ES-I3 (cell line): ENCODE data around the gene ITPR1.

Experiments used
- H3K36me3 ChIP-seq: 2 replicates; pipeline ENCODE4 v1.6.1; 2013; ENCODE audit warnings: mild to moderate bottlenecking, low read length, control low read depth, moderate library complexity; ENCODE audit not compliant: insufficient read depth
- H3K4me1 ChIP-seq: 2 replicates; pipeline ENCODE4 v1.6.1; 2013; ENCODE audit warnings: mild to moderate bottlenecking, control low read depth, low read length; ENCODE audit not compliant: insufficient read depth
- H3K9ac ChIP-seq: 2 replicates; pipeline ENCODE4 v1.6.1; 2013; ENCODE audit warnings: low read depth, mild to moderate bottlenecking, low read length, moderate library complexity
- H3K9me3 ChIP-seq: 2 replicates; pipeline ENCODE4 v1.6.1; 2013; ENCODE audit warnings: mild to moderate bottlenecking, low read length, moderate library complexity; ENCODE audit not compliant: control insufficient read depth, insufficient read depth

The ITPR1 gene

GRCh38 chr3:4645468-4645867 is 152.3 kb downstream of the ITPR1 start:
- Histone ChIP-seq H3K4me1 (no peaks in the 10 kb centered on the region), H3K9me3 (no peaks in the 10 kb centered on the region), H3K36me3 (no peaks in the 10 kb centered on the region), H3K9ac (no peak overlapping the region)

GRCh38 chr3:4647411-4647810 is 154.3 kb downstream of the ITPR1 start:
- H3K36me3 ChIP-seq: no peaks in the 10 kb centered on the region
- no peak overlapping the region for H3K9ac ChIP-seq
- H3K4me1 ChIP-seq: no peaks in the 10 kb centered on the region
- H3K9me3 ChIP-seq: no peaks in the 10 kb centered on the region

- no peaks in the 10 kb centered on the region for H3K36me3 ChIP-seq
- H3K9me3 ChIP-seq: no peaks in the 10 kb centered on the region
- H3K9ac ChIP-seq: no peak overlapping the region
- peaks cover 3% of the 10 kb centered on the region for H3K4me1 ChIP-seq
Measured at GRCh38 chr3:4655145-4656045, 162.2 kb downstream of the ITPR1 start.

GRCh38 chr3:4656059-4656458 is 162.9 kb downstream of the ITPR1 start:
- Histone ChIP-seq H3K9ac (no peak overlapping the region), H3K4me1 (peaks cover 3% of the 10 kb centered on the region), H3K9me3 (no peaks in the 10 kb centered on the region), H3K36me3 (no peaks in the 10 kb centered on the region)

- H3K9me3 ChIP-seq: no peaks in the 10 kb centered on the region
- peaks cover 3% of the 10 kb centered on the region for H3K4me1 ChIP-seq
- H3K36me3 ChIP-seq: no peaks in the 10 kb centered on the region
- H3K9ac ChIP-seq: no peak overlapping the region
Measured at GRCh38 chr3:4656626-4657328, 163.6 kb downstream of the ITPR1 start.

- H3K4me1 ChIP-seq: peaks cover 3% of the 10 kb centered on the region
- no peaks in the 10 kb centered on the region; the same call in 1 of the 2 replicates for H3K36me3 ChIP-seq
- no peak overlapping the region for H3K9ac ChIP-seq
- no peaks in the 10 kb centered on the region for H3K9me3 ChIP-seq
Measured at GRCh38 chr3:4660936-4661335, 167.8 kb downstream of the ITPR1 start.

GRCh38 chr3:4664412-4664811 is 171.3 kb downstream of the ITPR1 start:
- Histone ChIP-seq H3K9me3 (no peaks in the 10 kb centered on the region), H3K36me3 (no peaks in the 10 kb centered on the region; the same call in 1 of the 2 replicates), H3K4me1 (no peaks in the 10 kb centered on the region), H3K9ac (no peak overlapping the region)

GRCh38 chr3:4665197-4665596 is 172.0 kb downstream of the ITPR1 start:
- H3K9me3 ChIP-seq: no peaks in the 10 kb centered on the region
- no peaks in the 10 kb centered on the region for H3K4me1 ChIP-seq
- no peaks in the 10 kb centered on the region; the same call in 1 of the 2 replicates for H3K36me3 ChIP-seq
- H3K9ac ChIP-seq: no peak overlapping the region

GRCh38 chr3:4666071-4666470 is 172.9 kb downstream of the ITPR1 start:
- Histone ChIP-seq H3K36me3 (no peaks in the 10 kb centered on the region; the same call in 1 of the 2 replicates), H3K4me1 (no peaks in the 10 kb centered on the region), H3K9me3 (no peaks in the 10 kb centered on the region), H3K9ac (no peak overlapping the region)

- no peaks in the 10 kb centered on the region for H3K4me1 ChIP-seq
- no peaks in the 10 kb centered on the region; the same call in 1 of the 2 replicates for H3K36me3 ChIP-seq
- no peaks in the 10 kb centered on the region for H3K9me3 ChIP-seq
- H3K9ac ChIP-seq: no peak overlapping the region
Measured at GRCh38 chr3:4670352-4670751, 177.2 kb downstream of the ITPR1 start.

GRCh38 chr3:4672725-4673275 is 179.7 kb downstream of the ITPR1 start:
- Histone ChIP-seq H3K9me3 (no peaks in the 10 kb centered on the region), H3K4me1 (no peaks in the 10 kb centered on the region), H3K36me3 (no peaks in the 10 kb centered on the region), H3K9ac (no peak overlapping the region)

GRCh38 chr3:4674216-4674615 is 181.1 kb downstream of the ITPR1 start:
- Histone ChIP-seq H3K36me3 (no peaks in the 10 kb centered on the region), H3K4me1 (no peaks in the 10 kb centered on the region), H3K9me3 (no peaks in the 10 kb centered on the region), H3K9ac (no peak overlapping the region)

- Histone ChIP-seq H3K9ac (no peak overlapping the region), H3K9me3 (no peaks in the 10 kb centered on the region), H3K4me1 (peaks cover 3% of the 10 kb centered on the region; the same call in 1 of the 2 replicates), H3K36me3 (no peaks in the 10 kb centered on the region)
Measured at GRCh38 chr3:4675704-4676103, 182.6 kb downstream of the ITPR1 start.

GRCh38 chr3:4678320-4678719 is 185.2 kb downstream of the ITPR1 start:
- Histone ChIP-seq H3K9ac (no peak overlapping the region), H3K36me3 (no peaks in the 10 kb centered on the region), H3K4me1 (peaks cover 10% of the 10 kb centered on the region; the same call in 1 of the 2 replicates), H3K9me3 (no peaks in the 10 kb centered on the region)
